GM21390 (cell line): Measurements from ENCODE around the gene BMPR2.
"Not testable (repeated sequence)": the region's sequence is repeated elsewhere in the genome, so short reads cannot be mapped to it uniquely, and the experiment has no call there.

ENCODE experiments used
- ATAC-seq: cut with Tn5 transposase; IDR thresholded peaks from one replicate; pipeline ENCODE4 v1.9.1; 2021; ENCODE audit not compliant: unreplicated experiment

Gene BMPR2

DNA sequence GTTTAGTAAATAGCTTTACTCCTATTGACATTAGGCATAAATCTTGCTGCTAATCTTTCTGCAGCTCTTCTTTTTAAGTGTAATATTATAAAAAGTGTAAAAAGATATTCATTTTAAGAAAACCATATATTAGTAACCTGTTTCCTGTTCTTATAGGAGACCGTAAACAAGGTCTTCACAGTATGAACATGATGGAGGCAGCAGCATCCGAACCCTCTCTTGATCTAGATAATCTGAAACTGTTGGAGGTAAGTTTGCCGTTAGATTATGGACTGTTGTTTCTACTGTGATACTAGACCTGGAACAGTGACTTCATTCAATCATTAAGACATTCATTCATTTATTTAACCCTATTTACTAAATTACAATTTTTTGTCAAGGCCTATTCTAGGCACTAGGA, 138.6 kb downstream of the BMPR2 start:
- no peak for ATAC-seq

DNA sequence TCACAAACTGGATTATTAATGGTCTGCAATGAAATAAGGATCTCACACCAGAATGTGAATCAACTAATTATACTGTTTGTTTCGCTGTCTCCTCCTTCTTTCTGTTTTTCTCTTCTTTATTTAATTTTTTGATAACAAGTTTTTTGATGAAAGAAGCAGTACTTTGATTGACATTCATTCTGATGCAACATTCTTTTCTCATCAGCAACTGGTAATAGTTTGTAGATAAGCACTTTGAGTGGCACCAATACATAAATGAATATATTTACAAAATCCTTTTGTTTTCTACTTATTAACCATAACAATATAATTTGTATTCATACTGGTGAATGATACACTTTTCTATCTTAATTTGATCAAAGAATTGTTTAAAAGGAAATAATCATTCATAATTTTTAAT, 143.3 kb downstream of the BMPR2 start:
- no peak for ATAC-seq

DNA sequence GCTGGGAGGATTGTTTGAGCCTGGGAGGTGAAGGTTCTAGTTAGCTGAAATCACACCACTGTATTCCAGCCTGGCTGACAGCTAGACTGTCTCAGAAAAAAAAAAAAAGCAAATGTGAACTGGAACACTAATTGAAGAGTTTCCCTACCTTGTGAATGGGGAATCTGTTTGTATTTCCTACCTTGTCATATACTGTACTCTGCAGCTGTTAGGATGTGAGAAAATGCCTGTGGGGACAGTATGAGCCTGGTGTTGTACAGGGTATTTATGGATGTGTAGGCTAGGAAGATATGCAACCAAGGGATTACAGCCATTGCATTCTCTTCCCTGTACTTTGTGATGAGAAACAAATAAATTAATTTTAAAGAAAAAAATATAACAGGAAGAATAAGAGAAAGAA, 145.3 kb downstream of the BMPR2 start:
- ATAC-seq, result no peak

DNA sequence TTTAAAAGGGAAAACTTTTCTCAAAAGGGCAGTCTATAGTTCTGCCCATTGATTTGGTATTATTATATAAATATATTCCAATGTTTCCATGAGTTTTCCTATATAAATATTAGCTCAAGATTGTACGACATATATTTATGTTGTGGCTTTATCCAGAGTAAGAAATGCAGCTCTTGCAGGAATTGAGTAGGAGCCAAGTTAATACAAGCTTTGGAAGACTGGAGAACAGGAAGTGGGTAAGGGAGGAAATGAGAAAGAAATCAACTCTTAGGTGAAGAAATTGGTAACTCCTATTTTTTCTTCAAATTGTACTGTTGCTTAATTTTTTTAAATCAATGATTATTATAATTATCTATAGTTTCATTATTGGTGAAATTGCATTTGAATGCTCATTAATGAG, 153.3 kb downstream of the BMPR2 start:
- ATAC-seq, result no peak

DNA sequence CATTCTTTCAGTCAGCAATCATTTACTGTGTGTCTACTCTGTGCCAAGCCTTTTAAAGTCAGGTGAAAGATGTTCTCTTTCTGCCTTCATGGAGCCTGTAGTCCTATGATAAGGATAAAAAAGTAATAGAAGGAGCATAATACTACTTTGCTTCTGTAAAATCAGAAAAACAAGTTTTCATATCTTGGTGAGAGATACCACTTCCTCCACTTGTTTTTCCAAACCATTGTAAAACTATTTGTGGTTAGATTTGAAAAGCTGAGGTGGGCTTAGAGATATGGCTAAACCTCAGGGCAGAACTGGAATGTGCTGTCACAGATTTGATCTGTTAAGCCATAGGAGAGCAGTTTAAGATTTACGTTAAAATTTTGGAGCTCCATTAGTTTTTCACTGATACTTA, 153.9 kb downstream of the BMPR2 start:
- ATAC-seq, result no peak

DNA sequence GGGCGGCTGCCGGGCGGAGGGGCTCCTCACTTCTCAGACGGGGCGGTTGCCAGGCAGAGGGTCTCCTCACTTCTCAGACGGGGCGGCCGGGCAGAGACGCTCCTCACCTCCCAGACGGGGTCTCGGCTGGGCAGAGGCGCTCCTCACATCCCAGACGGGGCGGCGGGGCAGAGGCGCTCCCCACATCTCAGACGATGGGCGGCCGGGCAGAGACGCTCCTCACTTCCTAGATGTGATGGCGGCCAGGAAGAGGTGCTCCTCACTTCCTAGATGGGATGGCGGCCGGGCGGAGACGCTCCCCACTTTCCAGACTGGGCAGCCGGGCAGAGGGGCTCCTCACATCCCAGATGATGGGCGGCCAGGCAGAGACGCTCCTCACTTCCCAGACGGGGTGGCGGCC, 159.2 kb downstream of the BMPR2 start:
- ATAC-seq, result not testable (repeated sequence)

DNA sequence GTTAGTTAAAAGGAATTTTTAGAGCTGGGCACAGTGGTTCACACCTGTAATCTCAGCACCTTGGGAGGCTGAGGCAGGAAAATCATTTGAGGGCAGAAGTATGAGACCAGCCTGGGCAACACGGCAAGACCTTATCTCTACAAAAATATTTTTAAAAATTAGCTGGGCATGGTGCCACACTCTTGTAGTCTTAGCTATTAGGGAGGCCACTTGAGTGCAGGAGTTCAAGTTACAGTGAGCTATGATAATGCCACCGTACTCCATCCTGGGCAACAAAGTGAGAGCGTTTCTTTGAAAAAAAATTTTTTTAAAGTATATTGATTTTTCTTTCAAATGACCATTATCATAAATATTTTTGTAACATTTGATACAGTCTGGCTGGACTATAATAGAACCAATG, 165.0 kb downstream of the BMPR2 start:
- no peak for ATAC-seq

DNA sequence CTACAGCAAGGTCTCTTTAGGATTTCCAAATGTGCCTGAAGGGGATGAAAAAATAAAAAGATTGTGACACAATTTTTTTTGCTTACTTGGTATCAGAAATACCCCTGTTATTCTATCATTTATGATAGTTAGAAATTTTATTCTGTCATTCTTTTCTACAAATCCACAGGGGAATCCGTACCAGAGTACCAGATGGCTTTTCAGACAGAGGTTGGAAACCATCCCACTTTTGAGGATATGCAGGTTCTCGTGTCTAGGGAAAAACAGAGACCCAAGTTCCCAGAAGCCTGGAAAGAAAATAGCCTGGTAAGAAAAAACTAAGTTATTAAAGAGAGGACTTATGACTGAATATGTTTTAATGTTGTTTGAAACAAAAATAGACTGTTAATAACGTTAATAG, 166.0 kb downstream of the BMPR2 start:
- ATAC-seq, result no peak

DNA sequence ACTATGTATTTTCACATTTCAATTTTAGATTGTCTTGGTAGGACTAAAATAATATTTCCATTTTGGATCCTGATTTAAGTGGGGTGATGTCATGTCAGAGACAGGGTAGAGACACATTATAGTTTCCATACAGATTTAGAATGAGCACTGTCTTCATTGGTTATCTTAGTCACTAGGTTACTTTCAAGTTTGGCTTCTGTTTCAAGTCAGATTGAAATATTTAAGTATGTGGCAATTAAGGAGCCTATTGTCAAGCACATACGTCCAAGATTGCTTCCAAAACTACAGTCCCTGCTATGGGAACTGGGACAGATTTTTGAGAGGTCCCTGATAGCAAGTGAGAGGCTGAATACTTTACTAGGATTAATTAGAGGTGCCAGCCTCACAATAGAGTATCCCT, 169.4 kb downstream of the BMPR2 start:
- no peak for ATAC-seq

DNA sequence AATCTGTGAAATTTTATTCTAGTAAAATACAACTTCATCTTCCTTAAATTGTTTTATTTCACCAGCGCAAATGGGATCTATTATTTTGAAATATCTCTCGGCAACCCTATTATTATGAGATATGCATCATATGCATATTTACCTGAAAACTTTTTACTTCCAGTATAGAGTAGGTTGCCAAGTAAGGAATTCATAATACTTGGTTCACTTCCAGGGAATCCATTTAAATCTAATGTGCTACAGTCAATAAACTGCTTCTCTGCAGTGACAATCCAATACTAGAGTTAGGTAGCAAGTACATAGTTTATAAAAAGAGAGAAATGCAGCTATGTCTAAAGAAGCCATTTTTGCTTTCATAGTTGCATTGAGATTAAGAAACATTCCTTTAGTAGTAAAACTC, 169.8 kb downstream of the BMPR2 start:
- ATAC-seq, result no peak

DNA sequence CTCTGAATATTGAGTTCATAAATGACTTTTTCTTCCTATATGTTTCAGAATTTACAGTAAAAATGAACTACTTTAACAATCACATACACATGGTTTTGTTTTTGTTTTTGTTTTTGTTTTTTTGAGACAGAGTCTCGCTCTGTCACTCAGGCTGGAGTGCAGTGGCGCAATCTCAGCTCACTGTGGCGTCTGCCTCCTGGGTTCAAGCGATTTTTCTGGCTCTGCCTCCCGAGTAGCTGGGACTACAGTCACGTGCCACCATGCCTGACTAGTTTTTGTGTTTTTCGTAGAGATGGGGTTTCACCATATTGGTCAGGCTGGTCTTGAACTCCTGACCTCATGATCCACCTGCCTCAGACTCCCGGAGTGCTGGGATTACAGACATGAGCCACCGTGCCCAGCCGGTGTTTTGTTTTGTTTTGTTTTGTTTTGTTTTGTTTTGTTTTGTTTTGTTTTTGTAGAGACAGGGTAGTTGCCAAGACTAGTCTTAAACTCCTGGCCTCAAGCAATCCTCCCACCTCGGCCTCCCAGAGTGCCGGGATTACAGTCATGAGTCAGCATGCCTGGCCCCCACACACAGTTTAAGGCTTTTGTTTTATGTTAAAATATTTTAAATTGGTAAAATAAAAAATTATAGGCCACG, 170.5 kb downstream of the BMPR2 start:
- ATAC-seq, result not testable (repeated sequence)

DNA sequence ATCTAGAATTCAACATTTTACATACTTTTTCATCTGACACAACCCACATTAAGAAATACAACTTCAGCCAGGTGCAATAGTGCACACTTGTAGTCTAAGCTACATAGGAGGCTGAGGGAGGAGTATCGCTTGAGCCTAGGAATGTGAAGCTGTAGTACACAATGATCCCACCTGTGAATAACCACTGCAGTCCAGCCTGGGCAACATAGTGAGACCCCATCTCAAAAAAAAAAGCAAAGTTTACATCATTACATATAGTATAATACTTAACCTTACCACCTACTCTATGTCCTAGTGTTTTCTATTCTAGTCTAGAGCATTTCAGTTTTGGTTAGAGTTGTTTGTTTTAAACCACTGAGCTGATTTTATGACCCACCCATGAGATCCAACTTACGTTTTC, 172.1 kb downstream of the BMPR2 start:
- no peak for ATAC-seq

DNA sequence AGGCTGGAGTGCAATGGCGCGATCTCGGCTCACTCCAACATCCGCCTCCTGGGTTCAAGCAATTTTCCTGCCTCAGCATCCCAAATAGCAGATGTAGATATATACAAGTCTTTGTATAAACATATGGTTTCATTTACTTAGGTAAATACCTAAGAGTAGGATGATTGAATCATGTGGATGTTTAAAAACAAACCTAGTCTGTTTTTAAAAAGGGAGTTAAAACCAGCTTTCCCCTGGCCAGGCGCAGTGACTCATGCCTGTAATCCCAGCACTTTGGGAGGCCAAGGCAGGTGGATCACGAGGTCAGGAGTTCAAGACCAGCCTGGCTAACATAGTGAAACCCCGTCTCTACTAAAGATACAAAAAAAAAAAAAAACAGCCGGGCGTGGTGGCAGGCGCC, 174.9 kb downstream of the BMPR2 start:
- not testable (repeated sequence) for ATAC-seq

DNA sequence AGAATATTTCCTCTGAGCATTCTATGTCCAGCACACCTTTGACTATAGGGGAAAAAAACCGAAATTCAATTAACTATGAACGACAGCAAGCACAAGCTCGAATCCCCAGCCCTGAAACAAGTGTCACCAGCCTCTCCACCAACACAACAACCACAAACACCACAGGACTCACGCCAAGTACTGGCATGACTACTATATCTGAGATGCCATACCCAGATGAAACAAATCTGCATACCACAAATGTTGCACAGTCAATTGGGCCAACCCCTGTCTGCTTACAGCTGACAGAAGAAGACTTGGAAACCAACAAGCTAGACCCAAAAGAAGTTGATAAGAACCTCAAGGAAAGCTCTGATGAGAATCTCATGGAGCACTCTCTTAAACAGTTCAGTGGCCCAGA, 179.2 kb downstream of the BMPR2 start:
- no peak for ATAC-seq

DNA sequence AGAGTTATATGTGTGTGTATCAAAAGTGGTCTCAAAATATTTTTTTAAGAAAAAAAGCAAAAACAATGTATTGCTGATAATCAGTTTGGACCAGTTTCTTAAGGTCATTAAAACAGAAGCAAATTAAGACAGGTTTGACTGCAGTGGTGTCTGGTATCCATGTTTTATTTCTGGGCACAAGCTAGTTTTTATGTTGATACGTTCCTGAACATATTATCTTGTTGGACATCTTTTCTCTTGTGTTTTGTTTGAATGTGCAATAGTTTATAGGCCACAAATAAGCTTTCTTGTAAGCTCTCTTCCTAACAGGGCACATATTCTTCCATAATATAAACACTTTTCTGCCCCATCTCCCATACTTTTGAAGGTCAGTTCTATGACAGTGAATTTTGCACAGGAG, 184.1 kb downstream of the BMPR2 start:
- ATAC-seq, result no peak

DNA sequence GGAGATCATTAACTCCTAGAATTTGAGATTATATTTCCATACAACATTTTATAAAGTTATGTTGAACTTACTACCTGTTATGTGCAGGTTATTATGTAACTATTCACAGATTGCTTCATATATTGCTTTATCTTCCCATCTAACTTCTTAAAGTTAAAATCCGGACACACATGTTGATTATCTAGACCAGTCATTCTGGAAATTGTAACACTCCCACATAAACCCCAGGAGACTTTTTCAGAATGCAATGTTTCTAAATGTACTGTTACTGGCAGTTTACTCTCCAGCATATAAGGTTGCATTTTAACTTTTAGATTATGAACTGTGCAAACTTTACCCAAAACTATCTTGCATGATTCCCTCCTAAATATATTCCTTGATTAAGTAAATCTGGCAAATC, 188.1 kb downstream of the BMPR2 start:
- ATAC-seq, result no peak

DNA sequence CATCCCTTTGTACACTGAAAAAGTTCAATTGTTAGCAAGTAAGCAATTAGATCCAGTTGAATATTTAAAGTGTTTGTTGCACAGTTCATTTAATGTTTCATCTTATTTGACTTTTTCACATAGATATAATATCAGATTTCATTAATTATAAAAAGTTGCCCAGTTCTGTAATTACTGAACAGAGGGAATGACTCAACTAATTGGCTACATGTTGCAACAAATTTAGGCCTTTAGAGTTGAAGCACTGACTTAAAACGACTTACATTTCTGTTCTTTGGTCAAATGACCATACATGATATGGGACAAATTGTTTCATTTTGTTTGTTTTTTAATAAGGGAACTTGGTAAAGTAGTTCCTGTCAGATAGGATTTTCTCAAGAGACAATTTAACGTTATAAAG, 190.2 kb downstream of the BMPR2 start:
- no peak for ATAC-seq

DNA sequence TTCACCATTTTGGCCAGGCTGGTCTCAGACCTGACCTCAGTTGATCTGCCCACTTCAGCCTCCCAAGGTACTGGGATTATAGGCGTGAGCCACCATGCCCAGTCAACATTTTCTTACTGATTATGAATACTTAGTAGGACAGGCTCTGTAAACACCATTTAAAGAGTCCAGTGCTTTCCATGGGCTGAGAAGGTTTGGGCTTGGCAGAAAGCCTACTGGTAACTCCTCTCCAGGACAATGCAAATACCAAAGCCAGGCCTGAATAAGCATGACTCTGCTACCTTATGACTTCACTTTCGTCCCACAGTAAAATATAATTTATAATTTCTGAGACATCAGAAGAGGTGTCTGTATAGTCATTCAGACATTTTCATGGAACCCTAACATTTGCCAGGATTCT, 198.4 kb downstream of the BMPR2 start:
- no peak for ATAC-seq

DNA sequence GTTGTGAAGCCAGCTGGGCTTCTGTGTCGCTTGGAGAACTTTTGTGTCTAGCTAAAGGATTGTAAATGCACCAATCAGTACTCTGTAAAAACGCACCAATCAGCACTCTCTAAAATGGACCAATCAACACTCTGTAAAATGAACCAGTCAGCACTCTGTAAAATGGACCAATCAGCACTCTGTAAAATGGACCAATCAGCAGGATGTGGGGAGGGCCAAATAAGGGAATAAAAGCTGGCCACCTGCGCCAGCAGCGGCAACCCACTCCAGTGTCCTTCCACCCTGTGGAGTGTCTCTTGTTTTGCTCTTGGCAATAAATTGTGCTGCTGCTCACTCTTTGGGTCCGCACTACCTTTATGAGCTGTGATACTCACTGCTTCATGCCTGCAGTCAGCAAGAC, 199.1 kb downstream of the BMPR2 start:
- ATAC-seq, result not testable (repeated sequence)

DNA sequence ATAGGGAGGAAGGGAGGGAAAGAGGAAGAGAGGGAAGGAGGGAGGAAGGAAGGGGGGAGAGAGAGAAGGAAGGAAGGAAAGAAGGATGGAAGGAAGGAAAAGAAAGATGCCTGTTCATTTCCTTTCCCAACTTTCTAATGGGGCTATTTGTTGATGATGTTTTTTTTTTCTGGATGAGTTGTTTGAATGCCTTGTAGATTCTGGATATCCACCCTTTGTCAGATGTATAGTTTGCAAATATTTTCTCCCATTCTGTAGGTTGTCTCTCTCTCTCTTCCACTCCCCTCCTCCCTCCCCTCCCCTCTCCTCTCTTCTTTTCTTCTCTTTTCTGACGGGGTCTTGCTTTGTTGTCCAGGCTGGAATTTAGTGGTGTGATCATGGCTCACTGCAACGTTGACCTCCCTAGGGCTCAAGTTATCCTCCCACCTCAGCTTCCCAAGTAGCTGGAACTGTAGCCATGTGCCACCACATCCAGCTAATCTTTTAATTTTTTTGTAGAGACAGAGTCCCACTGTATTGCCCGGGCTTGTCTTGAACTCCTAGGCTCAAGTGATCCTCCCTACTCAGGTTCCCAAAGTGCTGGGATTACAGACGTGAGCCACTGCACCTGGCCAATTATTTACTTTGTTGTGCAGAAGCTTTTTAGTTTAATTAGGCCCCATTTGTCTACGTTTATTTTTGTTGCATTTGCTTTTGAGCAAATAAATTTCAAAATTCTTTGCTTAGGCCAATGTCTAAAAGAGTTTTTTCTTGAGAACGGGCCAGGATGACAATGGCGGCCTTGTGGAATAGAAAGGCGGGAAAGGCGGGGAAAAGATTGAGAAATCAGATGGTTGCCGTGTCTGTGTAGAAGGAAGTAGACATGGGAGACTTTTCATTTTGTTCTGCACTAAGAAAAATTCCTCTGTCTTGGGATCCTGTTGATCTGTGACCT, 201.4 kb downstream of the BMPR2 start:
- no peak for ATAC-seq

DNA sequence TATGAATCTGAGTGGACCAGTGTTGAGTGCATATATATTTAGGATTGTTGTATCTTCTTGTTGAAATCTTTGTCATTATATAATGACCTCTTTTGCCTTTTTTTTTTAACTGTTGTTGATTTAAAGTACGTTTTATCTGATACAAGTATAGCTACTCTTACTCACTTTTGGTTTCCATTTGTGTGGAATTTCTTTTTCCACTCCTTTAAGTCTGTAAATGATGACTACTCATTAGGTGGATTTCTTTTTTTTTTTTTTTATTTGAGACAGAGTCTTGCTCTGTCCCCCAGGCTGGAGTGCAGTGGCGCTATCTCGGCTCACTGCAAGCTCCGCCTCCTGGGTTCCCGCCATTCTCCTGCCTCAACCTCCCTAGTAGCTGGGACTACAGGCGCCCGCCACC, 206.7 kb downstream of the BMPR2 start:
- not testable (repeated sequence) for ATAC-seq

DNA sequence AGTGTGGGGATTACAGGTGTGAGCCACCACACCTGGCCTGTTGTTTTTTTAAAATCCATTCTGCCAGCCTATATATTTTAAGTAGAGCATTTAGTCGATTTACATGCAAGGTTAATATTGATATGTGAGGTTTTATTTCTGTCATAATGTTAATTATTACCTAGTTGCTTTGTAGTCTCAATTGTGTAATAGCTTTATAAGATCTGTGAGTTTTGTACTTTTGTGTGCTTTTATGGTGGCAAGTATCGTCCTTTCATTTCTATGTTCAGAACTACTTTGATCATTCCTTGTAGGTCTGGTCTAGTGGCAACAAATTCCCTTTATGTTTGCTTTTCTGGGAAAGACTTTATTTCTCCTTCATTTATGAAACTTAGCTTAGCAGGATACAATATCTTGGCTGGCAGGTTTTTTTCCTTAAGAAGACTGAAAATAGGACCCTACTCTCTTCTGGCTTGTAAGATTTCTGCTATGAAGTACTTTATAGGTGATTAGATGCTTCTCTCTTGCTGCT, 207.6 kb downstream of the BMPR2 start:
- ATAC-seq, result no peak
